ENCODE data around the gene RAPGEF3.

RAPGEF3 gene

GRCh38 chr12:47739979-47740378 is 18.7 kb downstream of the RAPGEF3 start:
- in situ Hi-C loops (cut with HindIII; ENCODE audit: low pct_ligation_motif_present, low sequenced_read_pairs), result no loop called here
- Histone ChIP-seq H3K36me3 (replicated peaks) (no peaks in the 10 kb centered on the region), H3K4me3 (ENCODE audit: low read depth, low read length) (no peak overlapping the region), H3K27me3 (replicated peaks) (no peaks in the 10 kb centered on the region), H3K27ac (no peak overlapping the region)
- no peak for TF ChIP-seq CTCF (IDR thresholded peaks at IDR 0.05; ENCODE audit: low read depth, low read length, missing control alignments)
- no peak for DNase-seq

GRCh38 chr12:47739297-47739696 is 19.4 kb downstream of the RAPGEF3 start:
- no peaks in the 10 kb centered on the region for H3K36me3 ChIP-seq (replicated peaks)
- TF ChIP-seq CTCF (IDR thresholded peaks at IDR 0.05; ENCODE audit: low read depth, low read length, missing control alignments), result no peak
- DNase-seq, result no peak
- in situ Hi-C loops (cut with HindIII; ENCODE audit: low pct_ligation_motif_present, low sequenced_read_pairs), result no loop called here
- no peak overlapping the region for H3K27ac ChIP-seq
- no peaks in the 10 kb centered on the region for H3K27me3 ChIP-seq (replicated peaks)
- H3K4me3 ChIP-seq (ENCODE audit: low read depth, low read length), result no peak overlapping the region

GRCh38 chr12:47737936-47738594 is 20.6 kb downstream of the RAPGEF3 start:
- in situ Hi-C loops (cut with HindIII; ENCODE audit: low pct_ligation_motif_present, low sequenced_read_pairs), result no loop called here
- no peak for DNase-seq
- Histone ChIP-seq H3K4me3 (ENCODE audit: low read depth, low read length) (no peak overlapping the region), H3K27me3 (replicated peaks) (no peaks in the 10 kb centered on the region), H3K36me3 (replicated peaks) (no peaks in the 10 kb centered on the region), H3K27ac (no peak overlapping the region)
- TF ChIP-seq CTCF (IDR thresholded peaks at IDR 0.05; ENCODE audit: low read depth, low read length, missing control alignments), result no peak

- Histone ChIP-seq H3K4me3 (ENCODE audit: low read depth, low read length) (no peak overlapping the region), H3K27ac (no peak overlapping the region)
Observed at GRCh38 chr12:47736877-47737676, 21.6 kb downstream of the RAPGEF3 start.

GRCh38 chr12:47736216-47736615 is 22.5 kb downstream of the RAPGEF3 start:
- in situ Hi-C loops (cut with HindIII; ENCODE audit: low pct_ligation_motif_present, low sequenced_read_pairs), result no loop called here
- Histone ChIP-seq H3K36me3 (replicated peaks) (no peaks in the 10 kb centered on the region), H3K27me3 (replicated peaks) (no peaks in the 10 kb centered on the region), H3K4me3 (ENCODE audit: low read depth, low read length) (no peak overlapping the region), H3K27ac (no peak overlapping the region)
- no peak for TF ChIP-seq CTCF (IDR thresholded peaks at IDR 0.05; ENCODE audit: low read depth, low read length, missing control alignments)
- no peak for DNase-seq

More at GRCh38 chr12:47736877-47737676, 21.6 kb downstream of the RAPGEF3 start:
- TF ChIP-seq CTCF (IDR thresholded peaks at IDR 0.05; ENCODE audit: low read depth, low read length, missing control alignments), result no peak
- no peak for DNase-seq
- in situ Hi-C loops (cut with HindIII; ENCODE audit: low pct_ligation_motif_present, low sequenced_read_pairs), result no loop called here
- Histone ChIP-seq H3K27me3 (replicated peaks) (no peaks in the 10 kb centered on the region), H3K36me3 (replicated peaks) (no peaks in the 10 kb centered on the region)

All from brain microvascular endothelial cell (primary cell).